Gastroesophageal sphincter (tissue), 3 donors: ENCODE data around the gene COL4A3.

Experiments
- CTCF ChIP-seq, 4 experiments: fragments of 200-600 bp in 2 of 4; fragments of 450-650 bp in 2 of 4; sonication (generic) in 1 of 4; IDR thresholded peaks; one replicate each; pipeline ENCODE4 v1.5.1; 2017 to 2019; ENCODE audit warnings: antibody characterized with exemption in 4 of 4, mild to moderate bottlenecking in 2 of 4, moderate library complexity in 2 of 4
- POLR2A ChIP-seq, 2 donors: fragments of 450-650 bp; IDR thresholded peaks; one replicate each; pipeline ENCODE4 v1.6.1; 2017; ENCODE audit warnings: antibody characterized with exemption in 2 of 2, mild to moderate bottlenecking in 2 of 2, moderate library complexity in 1 of 2

DNA sequence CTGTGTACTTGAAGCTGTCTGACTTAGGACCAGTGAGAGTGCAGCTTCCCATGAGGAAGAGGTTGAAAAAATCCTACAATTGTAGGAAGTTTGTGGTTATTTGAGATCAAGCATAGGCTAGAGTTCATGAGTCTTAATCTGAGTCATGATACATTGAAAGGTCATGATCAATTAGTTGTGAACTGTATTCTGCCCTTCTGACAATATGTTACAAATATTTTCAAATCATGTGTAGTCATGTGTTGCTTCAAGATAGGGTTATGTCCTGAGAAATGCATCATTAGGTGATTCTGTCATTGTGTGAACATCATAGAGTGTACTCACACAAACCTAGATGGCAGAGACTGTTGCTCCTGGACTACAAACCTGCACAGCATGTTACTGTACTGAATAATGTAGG, 92.2 kb downstream of the COL4A3 start:
- TF ChIP-seq POLR2A (IDR thresholded peaks at IDR 0.05) (no peak), CTCF (IDR thresholded peaks at IDR 0.05) (no peak)
